Right forelimb (tissue), 1 donor: ENCODE measurements around the gene SIRT3.
"Not testable (repeated sequence)": the region's sequence is repeated elsewhere in the genome, so short reads cannot be mapped to it uniquely, and the experiment has no call there.

ENCODE experiments used
- DNase-seq: peaks from one replicate; pipeline ENCODE4 v3.0.0-alpha.2; 2018

SIRT3 gene

DNA sequence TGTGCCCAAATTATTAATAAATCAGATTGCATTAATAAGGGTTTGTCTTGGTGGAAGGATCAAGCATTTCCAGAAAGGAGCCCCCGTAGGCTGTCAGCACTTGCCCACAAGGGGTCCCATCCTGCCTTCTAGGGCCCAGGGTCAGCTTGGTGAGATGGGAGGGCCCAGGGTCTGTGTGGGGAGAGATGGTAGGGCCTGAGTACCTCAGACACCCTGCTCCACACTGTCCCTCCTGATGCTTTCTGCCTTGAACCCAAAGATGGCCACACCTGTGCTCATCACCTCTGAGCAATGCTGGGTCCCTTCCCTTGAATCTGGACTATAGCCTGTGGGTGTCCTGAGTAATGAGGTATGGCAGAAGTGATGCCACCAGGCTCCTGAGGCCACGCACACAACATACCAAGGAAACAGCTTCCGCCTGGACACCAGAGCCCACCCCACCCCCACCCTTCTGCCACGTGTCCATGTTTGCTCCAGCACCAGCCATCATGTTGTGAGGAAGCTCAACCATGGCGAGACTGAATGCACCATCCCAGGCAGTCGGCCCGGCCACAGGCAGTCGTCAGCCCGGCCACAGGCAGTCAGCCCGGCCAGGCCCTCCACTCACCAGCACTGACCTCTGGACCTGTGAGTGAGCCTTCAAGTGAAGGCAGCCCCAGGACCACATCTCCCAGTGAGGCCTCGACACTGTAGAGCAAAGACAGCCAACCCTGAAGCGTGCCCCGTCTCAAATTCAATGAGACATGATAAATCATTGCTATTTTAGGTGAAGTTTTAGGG is 35.7 kb downstream of the SIRT3 start:
- peak; percentile 38 for DNase-seq

DNA sequence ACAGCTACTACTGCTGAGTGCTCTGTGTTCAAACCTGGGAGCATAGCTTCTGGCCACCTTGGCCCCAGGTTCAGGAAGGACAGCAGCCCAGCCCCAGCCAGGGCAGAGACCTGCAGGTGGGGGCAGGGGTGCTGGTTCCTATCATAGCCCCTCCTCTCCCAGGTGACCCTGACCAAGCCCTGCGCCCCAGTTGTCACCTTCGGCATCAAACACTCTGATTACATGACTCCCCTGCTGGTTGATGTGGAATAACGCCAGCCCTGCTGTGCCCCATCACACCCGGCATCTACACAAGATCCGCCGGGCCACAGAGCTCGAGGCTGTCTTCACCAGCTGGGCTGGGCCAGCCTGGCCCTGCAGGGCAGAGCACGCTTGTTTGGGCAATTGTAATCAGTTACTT is 36.4 kb downstream of the SIRT3 start:
- peak; percentile 45 for DNase-seq

- DNase-seq = no peak
Measured at GRCh38 chr11:199004-199581, 37.0 kb downstream of the SIRT3 start.

GRCh38 chr11:198236-198806 is 37.8 kb downstream of the SIRT3 start:
- no peak for DNase-seq

- DNase-seq = peak; percentile 43
Measured at GRCh38 chr11:197741-198235, 38.4 kb downstream of the SIRT3 start.

GRCh38 chr11:196786-197731 is 39.1 kb downstream of the SIRT3 start:
- DNase-seq = peak; percentile 44

GRCh38 chr11:193481-193880 is 42.7 kb downstream of the SIRT3 start:
- DNase-seq = not testable (repeated sequence)

- not testable (repeated sequence) for DNase-seq
Measured at GRCh38 chr11:192674-193128, 43.4 kb downstream of the SIRT3 start, which contains the start of gene SCGB1C1. Gene SCGB1C1 (plus strand): TSS chr11:193078. CDS start chr11:193100, 22 bp downstream.

DNA sequence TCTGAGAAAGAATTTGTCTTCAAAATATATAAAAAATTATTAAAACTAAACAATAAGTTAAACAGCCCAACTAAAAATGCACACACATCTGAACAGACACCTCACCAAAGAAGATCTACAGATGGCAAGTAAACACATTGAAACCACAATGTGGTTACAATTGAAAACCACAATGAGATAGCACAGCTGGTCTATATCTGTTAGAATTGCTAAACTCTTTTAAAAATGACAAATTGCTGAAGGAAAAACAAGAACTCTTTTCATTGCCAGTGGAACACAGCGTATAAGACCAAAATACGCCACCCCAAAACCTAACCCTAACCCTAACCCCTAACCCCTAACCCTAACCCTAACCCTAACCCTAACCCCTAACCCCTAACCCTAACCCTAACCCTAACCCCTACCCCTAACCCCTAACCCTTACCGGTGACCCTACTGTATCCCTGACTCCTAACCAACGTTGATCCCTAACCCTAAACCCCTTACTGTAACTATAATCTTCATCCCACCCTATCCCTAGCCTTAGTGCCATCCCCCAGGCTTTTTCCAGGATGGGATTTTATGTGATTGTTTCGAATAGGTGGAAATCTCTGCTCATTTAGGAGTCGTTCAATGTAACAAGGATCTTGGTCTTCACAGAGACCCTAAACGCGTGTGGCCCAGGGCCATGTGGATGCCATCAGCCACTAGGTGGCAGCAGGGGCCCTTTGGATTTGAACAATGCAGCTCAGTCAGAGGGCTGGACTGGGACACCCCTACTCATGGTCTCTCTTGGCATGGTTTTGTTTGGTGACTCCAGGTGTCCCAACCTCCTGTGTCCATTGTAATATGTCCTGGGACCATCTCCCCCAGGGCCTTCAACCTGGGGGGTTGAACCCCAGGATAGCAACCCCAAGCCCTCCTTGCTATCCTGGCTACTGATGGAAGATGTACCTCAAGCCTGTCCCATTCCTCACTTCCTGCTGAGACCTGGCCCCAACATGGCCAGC is 44.4 kb downstream of the SIRT3 start:
- not testable (repeated sequence) for DNase-seq

DNA sequence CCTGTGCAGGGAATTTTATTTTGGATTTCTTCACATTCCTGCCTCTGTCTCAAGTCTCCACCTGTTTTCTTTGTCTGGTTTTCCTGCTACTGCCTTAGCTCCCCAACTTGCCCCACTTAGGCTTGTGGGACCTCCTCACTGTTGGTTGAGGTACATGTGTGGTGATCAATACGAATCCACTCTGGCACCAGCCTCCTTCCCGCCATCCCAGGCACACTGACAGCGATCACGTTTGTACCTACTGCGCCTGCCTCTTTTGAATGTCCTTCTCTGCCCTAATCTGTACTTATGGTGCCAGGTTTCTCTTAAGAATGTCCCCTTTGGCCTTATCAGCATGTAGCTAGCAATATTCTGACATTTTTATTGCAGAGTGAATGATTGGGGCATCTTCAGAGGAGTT is 45.6 kb downstream of the SIRT3 start:
- not testable (repeated sequence) for DNase-seq

- not testable (repeated sequence) for DNase-seq
Measured at GRCh38 chr11:189843-190311, 46.3 kb downstream of the SIRT3 start.

DNA sequence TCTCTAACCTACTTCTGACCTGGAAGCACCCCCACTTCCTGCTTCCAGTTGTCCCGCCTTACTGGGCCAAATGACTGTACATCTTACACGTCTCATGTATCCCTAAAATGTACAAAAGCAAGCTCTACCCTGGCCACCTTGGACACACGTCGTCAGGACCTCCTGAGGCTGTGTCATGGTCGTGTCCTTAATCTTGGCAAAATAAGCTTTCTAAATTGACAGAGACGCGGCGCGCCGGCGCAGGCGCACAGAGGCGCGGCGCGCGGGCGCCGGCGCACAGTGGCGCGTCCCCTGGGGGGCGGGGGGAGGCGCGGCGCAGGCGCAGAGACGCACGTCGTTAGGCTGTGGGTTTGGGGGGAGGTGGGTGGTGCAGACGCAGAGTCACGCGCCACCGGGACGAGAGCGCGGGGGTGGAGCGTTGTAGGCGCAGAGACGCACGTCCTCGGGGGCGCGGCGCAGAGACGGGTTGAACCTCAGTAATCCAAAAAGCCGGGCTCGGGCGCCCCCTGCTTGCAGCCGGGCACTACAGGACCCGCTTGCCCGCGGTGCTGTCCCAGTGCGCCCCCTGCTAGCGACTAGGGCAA is 46.9 kb downstream of the SIRT3 start:
- DNase-seq = peak; percentile 22

- DNase-seq = not testable (repeated sequence)
Measured at GRCh38 chr11:180242-180641, 55.9 kb downstream of the SIRT3 start.
